NCI-H128 (cell line): ENCODE data around the gene OSER1.

Source experiments
- DNase-seq: peaks from one replicate; lab custom pipeline; 2025; ENCODE audit not compliant: unreplicated experiment; lab: John Stamatoyannopoulos, UW

OSER1 gene

GRCh38 chr20:44180814-44181213 is 29.8 kb downstream of the OSER1 start:
- no peak for DNase-seq

- no peak for DNase-seq
Observed at GRCh38 chr20:44176833-44177534, 33.6 kb downstream of the OSER1 start.

GRCh38 chr20:44174996-44175765 is 35.4 kb downstream of the OSER1 start:
- DNase-seq, result no peak

GRCh38 chr20:44173846-44174245 is 36.7 kb downstream of the OSER1 start:
- no peak for DNase-seq

- DNase-seq, result no peak
Observed at GRCh38 chr20:44173116-44173515, 37.5 kb downstream of the OSER1 start.

- DNase-seq, result no peak
Observed at GRCh38 chr20:44172572-44172950, 38.0 kb downstream of the OSER1 start.

- DNase-seq, result no peak
Observed at GRCh38 chr20:44171775-44172571, 38.6 kb downstream of the OSER1 start.

- no peak for DNase-seq
Observed at GRCh38 chr20:44170816-44171410, 39.7 kb downstream of the OSER1 start.

- no peak for DNase-seq
Observed at GRCh38 chr20:44167736-44168135, 42.8 kb downstream of the OSER1 start.

- DNase-seq, result no peak
Observed at GRCh38 chr20:44166477-44166876, 44.1 kb downstream of the OSER1 start.

GRCh38 chr20:44166008-44166407 is 44.6 kb downstream of the OSER1 start:
- DNase-seq, result no peak

GRCh38 chr20:44160133-44160532 is 50.4 kb downstream of the OSER1 start:
- DNase-seq, result no peak

- DNase-seq, result no peak
Observed at GRCh38 chr20:44159711-44160110, 50.9 kb downstream of the OSER1 start.

GRCh38 chr20:44159125-44159524 is 51.4 kb downstream of the OSER1 start:
- DNase-seq, result no peak

- no peak for DNase-seq
Observed at GRCh38 chr20:44157061-44157460, 53.5 kb downstream of the OSER1 start.

- no peak for DNase-seq
Observed at GRCh38 chr20:44154521-44155001, 56.0 kb downstream of the OSER1 start.

GRCh38 chr20:44153636-44154043 is 56.9 kb downstream of the OSER1 start:
- no peak for DNase-seq

GRCh38 chr20:44151621-44152416 is 58.8 kb downstream of the OSER1 start:
- no peak for DNase-seq

GRCh38 chr20:44146272-44146671 is 64.3 kb downstream of the OSER1 start:
- no peak for DNase-seq
